Esophagus mucosa (tissue), 1 donor: ENCODE results near the gene RAD9A. TPM values are rescaled to one million over a fixed set of nuclear protein-coding genes. Genes with fewer than 3 reads are reported as not detected.
"Not testable (repeated sequence)": the region's sequence is repeated elsewhere in the genome, so short reads cannot be mapped to it uniquely, and the experiment has no call there.

Source experiments
- ATAC-seq: fragments of 200-7000 bp; cut with Tn5 transposase; one replicate; pipeline ENCODE4 v1.9.1; 2020
- total RNA-seq: library from RNA; stranded (reverse); gene quantifications from one replicate; pipeline ENCODE4 v1.2.4, GENCODE V29; 2023
- donor health status: DM: yes; HTN: yes; CAD: no.

Gene RAD9A
- total RNA-seq, 1 donor from 2014 or later = 15.3 TPM

DNA sequence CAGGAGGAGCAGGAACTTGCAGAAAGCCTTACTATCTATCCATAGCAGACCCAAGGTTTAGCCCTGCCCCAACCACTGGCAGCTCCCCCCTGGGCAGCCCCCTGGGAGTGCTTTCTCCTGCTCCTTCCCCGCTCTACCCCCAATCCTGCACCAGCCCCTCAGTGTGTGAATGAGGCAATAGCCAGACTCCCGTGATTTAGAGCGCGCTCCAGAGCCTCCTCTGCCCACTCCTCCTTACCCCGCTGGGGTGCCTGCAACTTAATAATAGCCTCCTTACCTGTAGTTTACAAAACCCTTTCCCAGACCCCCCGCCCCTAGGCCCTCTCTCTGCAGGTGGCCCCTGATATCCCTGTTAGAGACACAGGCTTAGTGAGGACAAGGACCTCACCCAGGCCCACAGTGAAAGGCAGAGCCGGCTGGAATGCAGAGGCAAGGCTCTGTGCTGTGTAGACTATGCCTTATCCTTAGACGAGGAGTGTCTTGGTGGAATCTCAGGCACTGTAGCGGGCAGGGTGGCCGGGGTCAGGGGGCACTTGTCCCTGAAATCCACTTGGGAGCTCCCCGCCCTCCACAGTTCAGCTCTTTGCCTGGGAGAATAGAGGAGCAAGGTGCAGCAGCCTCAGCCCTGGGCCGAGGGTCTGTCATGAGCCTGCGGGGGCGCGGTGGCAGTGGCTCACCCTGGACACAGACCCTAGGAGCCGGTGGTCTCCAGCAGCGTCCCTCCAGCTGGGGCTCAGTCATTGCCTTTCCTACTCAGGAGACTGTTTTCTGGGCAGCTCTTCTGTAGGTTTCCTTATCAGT, 19.4 kb downstream of the RAD9A start:
- no peak for ATAC-seq

DNA sequence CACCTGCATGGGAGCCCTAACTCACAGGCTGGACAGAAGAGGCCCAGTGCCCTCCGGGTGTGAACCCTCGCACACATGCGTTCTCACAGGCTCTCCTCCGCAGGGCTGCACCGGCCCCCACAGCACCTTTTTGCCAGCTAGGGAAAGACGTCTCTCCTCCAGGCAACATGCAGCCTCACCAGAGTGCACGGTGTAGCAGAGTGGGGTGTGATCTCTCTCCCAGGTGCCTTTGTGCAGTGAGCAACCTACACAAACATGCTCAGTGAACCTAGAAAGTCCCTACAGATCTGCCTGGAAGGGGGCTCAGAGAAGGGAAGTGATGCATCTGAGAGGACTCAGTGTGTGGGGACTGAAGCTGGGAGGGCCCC, 20.0 kb downstream of the RAD9A start:
- no peak for ATAC-seq

DNA sequence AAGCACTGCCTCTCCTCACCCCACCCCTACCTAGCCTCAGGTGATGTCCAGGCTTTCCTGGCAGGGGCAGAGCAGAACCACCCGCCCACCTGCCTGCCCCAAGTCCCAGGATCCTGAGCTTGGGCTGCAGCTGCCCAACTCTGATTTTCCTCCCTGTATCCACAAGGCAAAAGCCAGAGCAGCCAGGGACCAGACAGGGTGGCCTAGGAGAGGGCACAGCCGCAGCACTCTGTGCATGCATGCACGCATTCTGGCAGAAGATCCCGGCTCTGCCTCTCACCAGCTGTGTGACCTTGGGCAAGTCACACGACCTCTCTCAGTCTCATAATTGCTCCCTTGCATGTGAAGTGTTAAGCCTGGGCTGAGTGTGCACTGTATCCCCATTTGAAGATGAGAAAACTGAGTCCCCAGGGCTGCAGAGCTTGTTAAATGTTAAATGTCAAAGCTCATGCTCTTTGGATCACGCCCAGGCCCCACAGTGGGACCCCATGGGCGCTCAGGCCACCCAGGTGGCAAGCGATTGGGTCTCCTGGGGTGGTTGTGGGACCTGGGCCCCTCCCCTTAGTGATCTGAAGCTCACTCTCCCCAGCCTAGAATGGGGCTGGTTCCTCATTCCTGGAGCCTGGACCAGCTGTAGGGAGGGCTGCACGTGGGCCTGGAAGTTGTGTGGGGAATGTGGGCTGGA, 20.9 kb downstream of the RAD9A start:
- no peak for ATAC-seq

DNA sequence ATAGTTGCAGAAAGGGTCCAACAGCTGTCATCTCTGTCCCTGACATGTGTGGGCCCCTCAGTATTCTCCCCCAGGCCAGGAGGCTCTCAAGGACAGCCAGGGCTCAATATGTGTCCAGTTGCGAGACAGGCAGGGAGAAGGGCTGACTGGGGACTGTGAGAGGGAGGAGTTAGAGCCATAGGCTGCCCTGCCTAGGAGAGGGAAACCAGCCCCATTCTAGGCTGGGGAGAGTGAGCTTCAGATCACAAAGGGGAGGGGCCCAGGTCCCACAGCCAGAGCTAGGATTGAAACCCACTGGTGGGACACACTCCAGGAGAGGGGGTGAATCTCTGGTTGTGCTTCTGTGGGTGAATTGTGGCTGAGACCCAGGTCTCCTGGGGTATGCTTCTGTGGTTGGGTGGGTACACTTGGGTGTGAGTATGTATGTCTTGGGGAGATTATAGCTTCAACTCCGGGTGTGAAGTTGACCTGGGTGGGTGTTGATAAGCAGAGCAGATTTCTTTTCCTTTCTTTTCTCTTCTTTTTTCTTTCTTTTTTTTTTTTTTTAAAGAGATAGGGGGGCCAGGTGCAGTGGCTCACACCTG, 21.6 kb downstream of the RAD9A start:
- ATAC-seq = no peak

DNA sequence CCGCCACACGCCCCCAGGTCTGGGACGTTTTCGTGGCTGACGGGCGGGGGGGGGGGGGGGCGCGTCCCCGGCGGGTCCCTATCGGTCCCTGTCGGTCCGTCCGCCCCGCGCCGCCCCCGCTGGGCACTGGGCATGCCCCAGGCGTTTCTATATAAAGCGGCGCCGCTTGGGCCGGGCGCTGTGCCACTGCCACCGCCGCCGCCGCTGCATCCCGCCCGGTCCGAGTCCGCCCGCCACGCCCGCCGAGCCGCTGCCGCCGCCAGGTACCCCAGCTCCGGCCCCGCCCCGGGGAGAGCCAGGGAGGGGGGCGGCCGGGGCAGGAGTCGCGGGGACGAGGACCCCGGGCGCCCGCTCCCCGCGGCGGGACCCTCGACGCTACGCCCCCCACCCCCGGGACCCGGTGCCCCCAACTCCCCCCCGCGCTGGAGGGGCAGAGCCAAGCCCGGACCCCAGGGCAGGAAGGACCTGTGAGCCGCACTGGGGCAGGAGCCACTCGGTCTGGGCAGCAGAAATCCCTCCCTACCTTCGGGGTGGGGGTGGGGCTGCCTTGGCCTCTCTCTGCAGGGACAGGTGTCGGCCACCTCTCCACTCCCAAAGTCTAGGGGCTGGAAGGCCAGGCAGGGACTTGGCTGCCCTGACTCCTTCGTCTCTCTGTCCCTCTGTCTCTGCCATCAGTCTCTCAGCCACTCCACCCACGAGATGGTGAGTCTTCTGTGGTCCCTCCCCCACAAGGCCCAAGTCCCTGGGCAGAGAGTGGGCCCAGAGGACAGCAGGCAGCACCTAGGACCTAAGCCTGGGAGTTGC, 23.9 kb downstream of the RAD9A start, which contains the start of gene CARNS1:
CARNS1 (plus strand) TSS at position 178 of the 804 bp plus-strand sequence; CDS start at position 700, 522 bp downstream.
- ATAC-seq = no peak

DNA sequence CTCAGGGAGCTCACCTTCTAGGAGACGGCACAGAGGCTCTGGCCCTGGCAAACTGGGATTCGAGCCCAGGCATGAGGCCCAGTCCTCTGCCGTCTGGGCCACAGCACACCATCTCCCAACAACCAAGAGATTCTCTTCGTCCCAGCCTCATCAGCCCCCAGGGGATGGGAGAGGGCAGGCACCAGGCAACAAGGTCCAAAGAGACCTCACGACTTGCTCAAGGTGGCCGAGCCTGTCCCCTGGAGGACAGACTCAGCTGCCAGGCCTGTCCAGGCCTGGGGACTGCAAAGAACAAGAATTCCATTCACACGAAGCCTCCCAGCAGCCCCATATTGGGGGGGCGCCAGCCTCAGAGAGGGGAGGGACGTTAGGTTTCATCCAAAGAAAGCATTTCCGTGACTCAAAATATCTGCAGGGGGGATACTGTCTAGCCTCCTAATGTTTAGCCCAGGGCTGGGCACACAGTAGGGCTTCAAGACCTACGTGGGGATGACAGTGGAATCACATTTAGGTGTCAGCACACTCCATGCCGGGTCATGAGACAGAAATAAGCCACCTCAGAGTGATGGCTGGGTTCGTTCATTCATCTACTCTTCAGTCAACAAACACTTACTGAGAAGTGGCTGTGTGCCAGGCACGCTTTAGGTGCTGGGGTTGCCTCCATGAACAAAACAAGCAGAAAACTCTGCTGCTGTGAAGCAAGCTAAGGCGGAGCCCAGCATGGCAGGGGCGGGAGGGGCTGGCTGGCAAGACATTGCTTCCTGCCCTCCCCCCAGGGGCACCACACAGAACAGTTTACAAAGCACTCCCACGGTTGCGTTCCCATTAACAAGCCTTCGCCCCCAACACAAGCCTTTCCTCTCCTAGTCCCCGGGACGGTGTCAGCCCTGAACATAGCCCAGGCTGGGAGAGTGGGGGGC, 24.9 kb downstream of the RAD9A start:
- no peak for ATAC-seq

DNA sequence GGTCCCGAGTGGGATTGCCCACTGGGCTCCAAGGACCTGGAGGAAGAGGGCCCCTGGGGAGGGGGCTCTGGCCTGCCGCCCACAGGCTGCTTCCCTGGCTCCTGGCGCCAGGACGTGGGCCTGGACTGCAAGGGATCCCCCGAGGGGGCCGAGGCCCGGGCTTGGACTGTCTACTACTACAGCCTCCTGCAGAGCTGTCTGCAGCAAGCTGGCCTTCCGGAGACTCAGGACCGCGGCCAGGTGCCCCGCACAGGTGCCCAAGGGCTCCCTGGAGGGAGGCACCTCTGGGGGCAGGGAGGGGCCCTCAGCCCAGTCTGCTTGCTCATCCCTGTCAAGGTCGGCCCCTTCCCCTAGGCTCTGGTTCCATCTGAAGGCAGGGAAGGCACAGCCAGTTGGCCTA, 25.6 kb downstream of the RAD9A start:
- ATAC-seq = no peak

DNA sequence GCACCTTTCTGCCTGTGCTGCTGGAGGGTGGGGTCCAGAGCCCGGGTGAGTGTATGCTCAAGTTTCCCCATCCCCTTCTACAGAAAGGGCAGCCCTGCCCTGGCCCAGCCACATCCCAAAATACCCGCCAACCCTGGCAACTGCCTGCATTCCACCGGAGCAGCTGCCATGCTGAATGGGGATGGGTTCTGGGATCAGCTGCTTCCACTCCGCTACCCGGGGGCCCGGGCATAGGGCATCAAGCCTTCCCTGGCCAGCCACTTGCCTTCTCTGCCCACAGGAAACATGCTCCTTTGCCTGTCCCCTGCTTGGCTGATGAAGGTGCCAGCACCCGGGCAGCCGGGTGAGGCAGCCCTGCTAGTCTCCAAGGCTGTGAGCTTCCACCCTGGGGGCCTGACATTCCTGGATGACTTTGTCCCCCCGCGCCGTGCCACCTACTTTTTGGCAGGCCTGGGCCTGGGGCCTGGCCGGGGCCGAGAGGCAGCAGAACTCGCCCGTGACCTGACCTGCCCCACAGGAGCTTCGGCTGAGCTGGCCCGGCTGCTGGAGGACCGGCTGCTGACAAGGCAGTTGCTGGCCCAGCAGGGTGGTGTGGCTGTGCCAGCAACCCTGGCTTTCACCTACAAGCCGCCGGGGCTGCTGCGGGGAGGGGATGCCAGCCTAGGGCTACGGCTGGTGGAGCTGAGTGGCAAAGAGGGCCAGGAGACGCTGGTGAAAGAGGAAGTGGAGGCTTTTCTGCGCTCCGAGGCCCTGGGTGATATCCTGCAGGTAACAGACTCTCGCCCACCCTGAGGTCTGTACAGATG, 26.9 kb downstream of the RAD9A start:
- no peak for ATAC-seq

DNA sequence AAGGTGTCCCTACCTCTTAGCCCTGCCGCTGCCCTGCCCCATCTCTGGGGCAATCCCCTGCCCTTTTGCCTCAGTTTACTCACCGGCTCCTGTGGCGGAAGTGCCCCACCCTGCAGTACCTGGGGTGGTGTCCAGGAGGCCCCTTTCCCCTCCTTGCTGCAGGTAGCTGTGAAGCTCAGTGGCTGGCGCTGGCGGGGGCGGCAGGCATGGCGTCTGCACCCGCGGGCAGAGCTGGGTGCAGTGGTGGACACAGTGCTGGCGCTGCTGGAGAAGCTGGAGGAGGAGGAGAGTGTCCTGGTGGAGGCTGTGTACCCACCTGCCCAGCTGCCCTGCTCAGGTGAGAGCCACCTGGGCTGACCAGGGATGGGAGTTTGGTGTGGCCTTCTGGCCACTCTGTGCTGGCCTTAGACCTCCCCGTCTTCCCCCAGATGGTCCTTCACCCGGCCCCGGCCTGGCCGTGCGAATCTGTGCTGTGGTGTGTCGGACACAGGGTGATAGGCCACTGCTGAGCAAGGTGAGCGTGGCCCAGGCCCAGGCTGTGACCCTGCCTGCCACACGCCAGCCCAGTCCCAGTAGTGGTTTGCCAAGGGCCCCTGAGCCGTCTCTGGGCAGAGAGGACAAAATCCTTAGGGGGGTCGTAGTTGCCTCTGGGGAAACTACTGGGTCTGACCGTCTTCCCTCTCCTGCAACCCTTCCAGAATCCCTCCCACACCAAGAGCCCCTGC, 27.7 kb downstream of the RAD9A start:
- ATAC-seq = no peak

DNA sequence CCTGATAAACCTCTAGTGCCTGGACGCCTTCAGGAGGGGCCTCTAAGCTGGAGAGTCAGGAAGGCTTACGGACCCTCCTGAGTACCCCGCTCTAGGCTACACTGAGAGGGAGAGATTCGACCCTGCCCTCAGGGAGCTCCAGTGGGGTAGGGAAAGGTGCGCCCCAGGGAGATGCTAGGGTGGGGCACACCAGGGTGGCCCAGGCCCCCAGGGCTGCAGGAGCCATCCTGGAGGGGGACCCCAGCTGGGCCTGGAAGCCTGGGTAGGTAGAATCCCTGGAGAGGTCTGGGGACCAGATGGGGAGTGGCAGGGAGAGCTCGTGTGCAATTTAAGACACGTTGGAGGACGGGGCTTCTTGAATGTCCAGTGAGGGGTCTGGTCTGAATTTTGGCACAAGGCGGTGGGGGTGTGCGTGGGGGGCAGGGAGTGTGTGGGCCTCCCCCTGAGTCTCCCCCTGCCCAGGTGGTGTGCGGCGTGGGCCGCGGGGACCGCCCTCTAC, 28.4 kb downstream of the RAD9A start:
- no peak for ATAC-seq

DNA sequence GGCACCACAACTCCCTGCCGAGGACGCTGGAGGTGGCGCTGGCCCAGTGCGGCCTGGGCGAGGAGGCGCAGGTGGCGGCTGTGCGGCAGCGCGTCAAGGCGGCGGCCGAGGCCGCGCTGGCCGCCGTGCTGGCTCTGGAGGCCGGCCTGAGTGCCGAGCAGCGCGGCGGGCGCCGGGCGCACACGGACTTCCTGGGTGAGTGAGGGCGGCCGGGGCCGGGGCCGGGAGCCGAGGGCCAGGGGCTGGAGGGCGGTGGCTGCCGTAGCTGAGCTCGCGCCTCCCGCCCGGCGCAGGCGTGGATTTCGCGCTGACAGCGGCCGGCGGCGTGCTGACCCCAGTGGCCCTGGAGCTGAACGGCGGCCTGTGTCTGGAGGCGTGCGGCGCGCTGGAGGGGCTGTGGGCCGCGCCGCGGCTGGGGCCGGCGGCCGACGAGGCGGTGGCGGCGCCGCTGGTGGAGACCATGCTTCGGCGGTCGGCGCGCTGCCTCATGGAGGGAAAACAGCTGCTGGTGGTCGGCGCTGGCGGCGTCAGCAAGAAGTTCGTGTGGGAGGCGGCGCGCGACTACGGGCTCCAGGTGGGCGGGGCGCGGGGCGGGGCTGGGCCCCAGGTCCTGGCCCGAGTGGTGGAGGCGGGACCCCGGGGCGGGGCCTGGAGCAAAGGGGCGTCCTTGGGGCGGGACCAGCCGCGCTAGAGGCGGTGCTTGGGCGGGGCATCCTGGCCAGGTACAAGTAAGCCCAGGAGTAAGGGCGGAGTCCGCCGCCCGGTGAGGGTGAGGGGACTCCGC, 29.1 kb downstream of the RAD9A start:
- peak; percentile 89 for ATAC-seq

DNA sequence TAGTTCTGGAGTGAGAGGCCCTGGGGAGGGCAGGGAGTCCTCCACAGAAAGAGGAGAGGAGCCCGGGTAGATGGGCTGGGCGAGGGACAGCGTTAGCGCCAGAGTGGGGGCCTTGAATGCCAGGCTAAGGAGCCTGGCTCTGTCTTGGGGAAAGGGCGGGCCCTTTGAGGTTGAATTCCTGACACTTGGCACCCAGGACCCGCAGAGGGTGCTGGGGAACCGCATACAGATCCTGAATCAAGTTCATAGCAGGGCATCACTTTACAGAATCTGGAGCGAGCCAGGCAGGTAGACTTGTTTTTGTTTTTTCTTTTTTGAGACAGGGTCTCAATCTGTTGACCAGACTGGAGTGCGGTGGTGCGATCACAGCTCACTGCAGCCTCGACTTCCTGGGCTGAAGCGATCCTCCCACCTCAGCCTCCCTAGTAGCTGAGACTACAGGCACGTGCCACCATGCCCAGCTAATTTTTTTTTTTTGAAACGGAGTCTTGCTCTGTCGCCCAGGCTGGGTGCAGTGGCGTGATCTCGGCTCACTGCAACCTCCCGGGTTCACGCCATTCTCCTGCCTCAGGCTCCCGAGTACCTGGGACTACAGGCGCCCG, 29.7 kb downstream of the RAD9A start:
- ATAC-seq = no peak

DNA sequence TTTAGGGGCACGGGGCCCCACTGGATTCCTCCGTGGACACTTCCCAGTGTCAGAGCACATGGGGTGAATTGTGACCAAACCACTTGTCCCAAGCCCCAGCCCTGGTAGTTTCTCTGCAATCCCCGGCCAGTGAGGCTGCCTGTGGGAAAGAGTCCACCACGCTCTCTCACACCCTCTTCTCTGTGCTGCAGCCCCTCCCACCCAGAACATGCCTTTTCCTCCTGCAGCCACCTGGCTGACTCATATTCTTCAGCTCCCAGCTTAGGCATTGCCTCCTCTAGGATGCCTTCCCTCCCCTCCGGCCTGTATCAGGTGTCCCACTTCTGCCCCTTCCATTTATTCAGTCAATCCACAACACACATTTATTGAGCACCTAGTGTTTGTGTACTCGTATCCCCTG, 31.1 kb downstream of the RAD9A start:
- ATAC-seq = peak; percentile 27

DNA sequence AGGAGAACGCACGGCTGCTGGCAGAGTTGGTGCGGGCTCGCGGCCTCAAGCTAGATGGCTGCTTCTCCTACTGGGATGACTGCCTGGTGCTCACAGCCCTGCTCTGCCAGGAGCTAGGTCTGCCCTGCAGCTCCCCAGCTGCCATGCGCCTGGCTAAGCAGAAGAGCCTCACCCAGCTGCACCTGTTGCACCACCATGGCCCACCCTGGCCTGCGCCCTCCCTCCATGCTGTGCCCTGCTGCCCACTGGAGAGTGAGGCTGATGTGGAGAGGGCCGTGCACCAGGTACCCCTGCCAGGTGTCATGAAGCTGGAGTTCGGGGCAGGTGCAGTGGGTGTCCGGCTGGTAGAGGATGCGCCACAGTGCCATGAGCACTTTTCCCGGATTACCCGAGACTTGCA, 31.7 kb downstream of the RAD9A start:
- no peak for ATAC-seq

DNA sequence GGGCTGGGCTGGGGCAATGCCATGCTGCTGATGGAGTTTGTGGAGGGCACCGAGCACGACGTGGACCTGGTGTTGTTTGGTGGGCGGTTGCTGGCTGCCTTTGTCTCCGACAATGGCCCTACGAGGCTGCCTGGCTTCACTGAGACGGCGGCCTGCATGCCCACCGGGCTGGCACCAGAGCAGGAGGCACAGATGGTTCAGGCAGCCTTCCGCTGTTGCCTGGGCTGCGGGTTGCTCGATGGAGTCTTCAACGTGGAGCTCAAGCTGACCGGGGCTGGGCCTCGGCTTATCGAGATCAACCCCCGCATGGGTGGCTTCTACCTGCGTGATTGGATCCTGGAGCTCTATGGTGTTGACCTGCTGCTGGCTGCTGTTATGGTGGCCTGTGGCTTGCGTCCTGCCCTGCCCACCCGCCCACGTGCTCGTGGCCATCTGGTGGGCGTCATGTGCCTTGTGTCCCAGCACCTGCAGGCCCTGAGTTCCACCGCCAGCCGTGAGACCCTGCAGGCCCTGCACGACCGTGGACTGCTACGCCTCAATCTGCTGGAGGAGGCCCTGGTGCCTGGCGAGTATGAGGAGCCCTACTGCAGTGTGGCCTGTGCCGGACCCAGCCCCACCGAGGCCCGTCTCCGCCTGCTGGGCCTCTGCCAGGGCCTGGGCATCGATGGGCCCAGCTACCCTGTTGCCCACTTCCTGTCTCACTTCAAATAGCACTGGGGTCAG, 32.3 kb downstream of the RAD9A start:
- no peak for ATAC-seq

DNA sequence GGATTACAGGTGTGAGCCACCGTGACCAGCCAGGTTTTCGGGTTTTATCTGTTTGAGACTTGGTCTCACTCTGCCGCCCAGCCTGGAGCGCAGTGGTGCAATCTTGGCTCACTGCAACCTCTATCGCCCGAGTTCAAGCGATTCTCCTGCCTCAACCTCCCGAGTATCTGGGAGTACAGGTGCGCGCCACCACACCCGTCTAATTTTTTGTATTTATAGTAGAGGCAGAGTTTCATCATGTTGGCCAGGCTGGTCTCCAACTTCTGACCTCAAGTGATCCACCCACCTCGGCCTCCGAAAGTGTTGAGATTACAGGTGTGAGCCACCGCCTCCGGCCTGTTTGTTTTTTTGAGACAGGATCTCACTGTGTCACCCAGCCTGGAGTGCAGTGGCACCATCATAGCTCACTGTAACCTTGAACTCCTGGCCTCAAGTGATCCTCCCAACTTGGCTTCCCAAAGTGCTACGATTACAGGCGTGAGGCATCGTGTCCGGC, 35.6 kb downstream of the RAD9A start:
- not testable (repeated sequence) for ATAC-seq

DNA sequence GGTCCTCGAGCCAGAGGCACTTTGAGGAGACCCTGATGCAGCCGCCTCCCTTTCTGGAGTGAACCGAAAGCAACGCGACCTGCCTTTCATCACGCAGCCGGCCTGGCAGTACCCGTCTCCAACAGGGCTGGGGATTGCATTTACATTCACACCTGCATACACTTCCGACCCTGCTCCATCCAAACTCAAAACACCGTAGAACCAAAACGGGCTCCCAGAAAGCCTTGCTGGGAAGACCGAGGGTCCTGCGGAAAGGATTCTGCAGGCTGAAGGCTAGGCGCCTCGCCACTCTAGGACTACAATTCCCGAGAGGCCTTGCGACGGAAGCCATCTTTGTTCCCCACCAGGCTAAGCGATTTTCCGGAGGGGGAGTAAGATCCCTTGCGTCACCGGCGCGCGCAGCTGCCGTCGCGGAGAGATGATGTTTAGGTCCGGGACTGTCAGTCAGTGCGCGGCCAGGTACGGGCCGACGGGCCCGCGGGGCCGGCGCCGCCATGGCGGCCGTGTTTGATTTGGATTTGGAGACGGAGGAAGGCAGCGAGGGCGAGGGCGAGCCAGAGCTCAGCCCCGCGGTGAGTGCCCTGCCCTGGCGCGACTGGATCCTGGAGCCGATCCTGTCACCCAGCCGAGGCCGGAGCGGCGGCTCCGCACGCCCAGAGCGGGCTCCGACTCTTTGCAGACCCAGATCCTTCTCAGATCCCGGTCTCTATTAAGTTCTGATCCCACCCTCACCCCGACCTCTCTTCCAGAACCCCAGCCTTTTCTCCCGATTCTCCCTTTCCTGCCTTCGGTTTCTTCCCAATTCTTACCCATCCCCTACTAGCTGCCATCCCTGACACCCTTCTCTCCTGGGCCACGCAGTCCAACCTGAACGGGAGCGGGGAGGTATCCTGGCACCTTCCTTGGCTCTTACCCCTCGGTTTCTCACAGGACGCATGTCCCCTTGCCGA, 36.5 kb downstream of the RAD9A start, which contains the start of gene RPS6KB2:
RPS6KB2 (plus strand) TSS at position 443 of the 950 bp plus-strand sequence; CDS start at position 495, 52 bp downstream.
- ATAC-seq = peak; percentile 88
